A673 (cell line): ENCODE measurements around the gene RAP1GAP. TPM values are rescaled to one million over a fixed set of nuclear protein-coding genes. Genes with fewer than 3 reads are reported as not detected.

ENCODE experiments used
- BruUV-seq: library from RNA; stranded (reverse); fragments of 400-500 nt; replicated peaks from 2 replicates; lab custom pipeline; 2021; lab: Mats Ljungman, UMichigan
- CTCF ChIA-PET: fragments of 300-600 bp; sonication (Branson Sonifier 250); formaldehyde crosslinking; loops from one replicate; lab custom pipeline; 2022; ENCODE audit warnings: antibody characterized with exemption; lab: Charles Lee
- POLR2A ChIA-PET: fragments of 300-600 bp; sonication (Branson Sonifier 250); formaldehyde crosslinking; loops from one replicate; lab custom pipeline; 2022; ENCODE audit warnings: antibody characterized with exemption; ENCODE audit not compliant: low non-redundant PET; lab: Charles Lee
- DNase-seq: peaks from one replicate; pipeline ENCODE4 v3.0.0-alpha.2; 2015; ENCODE audit warnings: low spot score
- H3K27ac ChIP-seq: fragments of 200-600 bp; sonication (generic); 2 replicates; pipeline ENCODE4 v1.5.1; 2016; ENCODE audit warnings: mixed run types, low read depth, mild to moderate bottlenecking, mixed read lengths, antibody characterized with exemption, low read length; ENCODE audit not compliant: poor library complexity, severe bottlenecking
- H3K27me3 ChIP-seq: fragments of 200-600 bp; sonication (generic); replicated peaks from 2 replicates; pipeline ENCODE4 v1.6.1; 2017; ENCODE audit warnings: mixed run types, low read depth, mild to moderate bottlenecking, mixed read lengths, antibody characterized with exemption, low read length; ENCODE audit not compliant: insufficient read depth, poor library complexity
- H3K36me3 ChIP-seq: fragments of 200-600 bp; sonication (generic); 2 replicates; pipeline ENCODE4 v1.6.1; 2016; ENCODE audit warnings: mixed run types, mild to moderate bottlenecking, mixed read lengths, antibody characterized with exemption, low read length; ENCODE audit not compliant: insufficient read depth, poor library complexity, severe bottlenecking
- H3K4me1 ChIP-seq: fragments of 200-600 bp; sonication (generic); 2 replicates; pipeline ENCODE4 v1.6.1; 2017; ENCODE audit warnings: mixed run types, mild to moderate bottlenecking, mixed read lengths, antibody characterized with exemption, low read length; ENCODE audit not compliant: insufficient read depth, poor library complexity, severe bottlenecking
- H3K4me3 ChIP-seq: fragments of 200-600 bp; sonication (generic); 2 replicates; pipeline ENCODE4 v1.5.1; 2016; ENCODE audit warnings: low read depth, mixed run types, mild to moderate bottlenecking, mixed read lengths, low read length; ENCODE audit not compliant: poor library complexity, severe bottlenecking
- H3K9me3 ChIP-seq: fragments of 200-600 bp; sonication (generic); 2 replicates; pipeline ENCODE4 v1.6.1; 2016; ENCODE audit warnings: mixed run types, low read depth, mild to moderate bottlenecking, mixed read lengths, antibody characterized with exemption, low read length; ENCODE audit not compliant: poor library complexity, severe bottlenecking
- EZH2 ChIP-seq: fragments of 200-600 bp; sonication (generic); IDR thresholded peaks from 2 replicates; pipeline ENCODE4 v1.6.1; 2017; ENCODE audit warnings: borderline replicate concordance, low read depth, mild to moderate bottlenecking, mixed read lengths, antibody characterized with exemption, low read length; ENCODE audit not compliant: poor library complexity, severe bottlenecking
- intact Hi-C: fragments of 100-400 bp; cut with micrococcal nuclease; formaldehyde crosslinking; loops from one replicate; pipeline ENCODE4 v1.10.0; 2022; ENCODE audit not compliant: unreplicated experiment
- total RNA-seq: library from RNA; stranded (reverse); gene quantifications from 2 replicates; pipeline ENCODE4 v1.2.3, GENCODE V29; 2021
- TF ChIP-seq, protein P1 (sequence below): fragments of 300-800, 200-600 bp; sonication (generic); conservative IDR thresholded peaks from 2 replicates; pipeline ENCODE4 v1.5.1; 2017; ENCODE audit warnings: low read depth, mild to moderate bottlenecking, antibody characterized with exemption, low read length, moderate library complexity, mixed read lengths

RAP1GAP gene
- total RNA-seq, 1 experiment from 2014 or later: 37.7 TPM

DNA sequence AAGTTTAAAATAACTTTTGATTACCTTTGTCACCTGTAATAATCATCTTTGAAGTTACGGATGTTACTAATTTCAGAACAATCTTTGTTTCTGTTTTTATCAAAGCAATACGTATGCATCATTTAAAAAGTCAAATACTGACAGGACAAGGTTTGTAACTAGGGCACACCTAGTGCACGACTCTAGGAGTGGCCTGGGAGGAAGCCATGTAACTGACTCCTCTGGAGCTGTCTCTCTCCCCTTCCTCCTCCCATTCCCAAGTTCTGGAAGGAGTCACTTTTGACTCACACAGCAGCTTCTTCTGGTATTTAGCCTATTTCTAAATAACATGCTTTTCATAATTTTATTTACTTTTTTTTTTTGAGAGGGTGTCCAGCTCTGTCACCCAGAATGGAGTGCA lies 11.8 kb upstream of the RAP1GAP start:
- no peaks in the 10 kb centered on the region for H3K4me1 ChIP-seq
- no peak overlapping the region for H3K27ac ChIP-seq
- POLR2A ChIA-PET: no interaction called here
- peaks cover 30% of the 10 kb centered on the region for H3K36me3 ChIP-seq
- intact Hi-C loops: no loop called here
- no peak for DNase-seq
- no peaks in the 10 kb centered on the region for H3K9me3 ChIP-seq
- H3K27me3 ChIP-seq: no peaks in the 10 kb centered on the region
- no TSS peak for BruUV-seq
- TF ChIP-seq, protein P1, sequence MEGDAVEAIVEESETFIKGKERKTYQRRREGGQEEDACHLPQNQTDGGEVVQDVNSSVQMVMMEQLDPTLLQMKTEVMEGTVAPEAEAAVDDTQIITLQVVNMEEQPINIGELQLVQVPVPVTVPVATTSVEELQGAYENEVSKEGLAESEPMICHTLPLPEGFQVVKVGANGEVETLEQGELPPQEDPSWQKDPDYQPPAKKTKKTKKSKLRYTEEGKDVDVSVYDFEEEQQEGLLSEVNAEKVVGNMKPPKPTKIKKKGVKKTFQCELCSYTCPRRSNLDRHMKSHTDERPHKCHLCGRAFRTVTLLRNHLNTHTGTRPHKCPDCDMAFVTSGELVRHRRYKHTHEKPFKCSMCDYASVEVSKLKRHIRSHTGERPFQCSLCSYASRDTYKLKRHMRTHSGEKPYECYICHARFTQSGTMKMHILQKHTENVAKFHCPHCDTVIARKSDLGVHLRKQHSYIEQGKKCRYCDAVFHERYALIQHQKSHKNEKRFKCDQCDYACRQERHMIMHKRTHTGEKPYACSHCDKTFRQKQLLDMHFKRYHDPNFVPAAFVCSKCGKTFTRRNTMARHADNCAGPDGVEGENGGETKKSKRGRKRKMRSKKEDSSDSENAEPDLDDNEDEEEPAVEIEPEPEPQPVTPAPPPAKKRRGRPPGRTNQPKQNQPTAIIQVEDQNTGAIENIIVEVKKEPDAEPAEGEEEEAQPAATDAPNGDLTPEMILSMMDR: no peak
- no peak for TF ChIP-seq EZH2
- CTCF ChIA-PET: no interaction called here
- no peak overlapping the region for H3K4me3 ChIP-seq

DNA sequence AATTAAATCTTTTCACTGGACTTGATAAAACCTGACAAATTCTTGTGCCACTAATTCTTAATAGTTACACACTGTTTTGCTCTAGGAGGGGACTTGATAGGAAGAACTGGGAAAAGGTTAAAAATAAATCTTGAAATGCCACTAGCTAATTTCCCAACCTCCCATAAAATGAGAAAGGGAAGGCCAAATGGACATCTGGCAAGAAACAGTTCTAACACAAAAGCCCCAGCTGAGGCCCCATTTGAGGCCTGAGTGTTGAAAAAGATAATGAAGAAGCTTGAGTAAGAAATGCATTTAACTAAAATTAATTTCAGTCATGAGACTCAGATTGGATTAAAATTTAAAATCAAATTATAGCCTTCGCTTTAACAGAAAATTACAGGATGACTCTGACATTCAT lies 11.2 kb upstream of the RAP1GAP start:
- Histone ChIP-seq H3K9me3 (no peaks in the 10 kb centered on the region), H3K27me3 (no peaks in the 10 kb centered on the region), H3K27ac (no peak overlapping the region), H3K4me1 (no peaks in the 10 kb centered on the region), H3K36me3 (peaks cover 24% of the 10 kb centered on the region), H3K4me3 (no peak overlapping the region)
- CTCF ChIA-PET: no interaction called here
- POLR2A ChIA-PET: no interaction called here
- intact Hi-C loops: no loop called here
- no TSS peak for BruUV-seq
- no peak for DNase-seq
- no peak for TF ChIP-seq EZH2
- TF ChIP-seq, protein P1: no peak

DNA sequence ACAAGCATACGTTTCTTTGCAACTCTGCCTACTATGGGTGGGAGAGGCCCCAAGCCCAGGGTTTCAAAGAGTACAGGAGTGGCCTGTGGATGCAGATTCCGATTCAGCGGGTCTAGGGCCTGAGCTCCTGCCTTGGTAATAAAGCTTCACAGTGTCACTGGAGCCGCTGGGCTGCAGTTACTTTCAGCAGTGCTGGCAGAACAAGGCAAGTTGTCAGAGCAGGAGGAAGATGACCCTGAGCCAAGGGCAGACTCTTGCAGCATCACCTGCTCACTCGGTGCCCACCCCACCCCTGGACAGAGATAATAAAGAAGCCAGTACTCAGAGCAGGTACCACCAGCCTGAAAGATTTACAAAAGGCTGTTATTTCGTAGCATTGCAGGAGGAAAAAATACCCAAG lies 8.0 kb upstream of the RAP1GAP start:
- Histone ChIP-seq H3K27me3 (no peaks in the 10 kb centered on the region), H3K4me3 (no peak overlapping the region), H3K27ac (no peak overlapping the region), H3K36me3 (peaks cover 12% of the 10 kb centered on the region), H3K4me1 (peaks cover 17% of the 10 kb centered on the region), H3K9me3 (no peaks in the 10 kb centered on the region)
- intact Hi-C loops: no loop called here
- CTCF ChIA-PET: no interaction called here
- DNase-seq: no peak
- no TSS peak for BruUV-seq
- POLR2A ChIA-PET: no interaction called here
- no peak for TF ChIP-seq EZH2
- TF ChIP-seq, protein P1: no peak
